Measurements from ENCODE around the gene MPO. TPM values are rescaled to one million over a fixed set of nuclear protein-coding genes. Genes with fewer than 3 reads are reported as not detected.

MPO gene
- total and polyA plus RNA-seq, 9 of the 15 experiments (the other 6 are each of a cell fraction or from before 2014, with no cell fraction given) = 0.04 to 0.47 (median 0.39) TPM; not detected in 6

DNA sequence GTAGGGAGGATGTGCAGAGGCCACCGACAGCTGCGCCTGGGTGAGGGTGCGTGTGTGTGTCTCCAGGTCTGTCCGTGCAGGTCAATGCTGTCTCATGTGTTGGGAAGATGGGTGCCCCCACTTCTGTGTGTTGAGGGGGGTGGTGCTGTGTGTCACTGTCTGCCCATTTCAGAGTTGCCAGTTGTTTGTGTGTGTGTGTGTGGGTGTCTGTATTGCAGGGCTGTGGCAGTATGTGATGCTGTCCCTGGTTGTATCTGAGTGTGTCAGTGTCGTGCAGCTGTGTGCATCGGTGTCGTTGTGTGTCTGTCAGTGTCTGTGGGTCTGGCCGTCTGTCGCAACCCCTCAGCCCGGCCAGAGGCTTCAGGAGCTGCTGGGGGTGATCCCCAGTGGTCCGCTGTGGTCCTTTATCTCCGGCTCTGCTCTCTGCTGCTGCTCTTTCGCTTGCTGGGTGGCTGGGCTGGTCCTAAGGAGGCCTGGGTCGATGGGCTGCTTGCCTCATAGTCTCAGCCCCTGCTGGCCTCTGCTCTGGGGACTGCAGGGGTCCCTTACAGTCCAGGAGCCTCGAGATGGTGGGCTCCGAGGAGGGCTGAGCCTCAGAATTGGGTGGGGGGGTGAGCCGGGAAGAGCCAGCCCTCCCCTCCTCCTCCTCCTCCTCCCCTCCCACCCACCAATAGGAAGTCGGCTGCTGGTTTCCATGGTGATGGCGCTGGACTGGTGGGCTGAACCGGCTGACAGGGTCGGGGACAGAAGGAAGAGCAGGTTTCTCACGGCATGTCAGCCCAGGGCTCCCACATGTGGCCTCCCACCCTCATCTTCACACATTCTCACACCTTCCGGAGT, 47.7 kb upstream of the MPO start, which contains the start of gene TSPOAP1 (continued):
- TF ChIP-seq, protein P1, sequence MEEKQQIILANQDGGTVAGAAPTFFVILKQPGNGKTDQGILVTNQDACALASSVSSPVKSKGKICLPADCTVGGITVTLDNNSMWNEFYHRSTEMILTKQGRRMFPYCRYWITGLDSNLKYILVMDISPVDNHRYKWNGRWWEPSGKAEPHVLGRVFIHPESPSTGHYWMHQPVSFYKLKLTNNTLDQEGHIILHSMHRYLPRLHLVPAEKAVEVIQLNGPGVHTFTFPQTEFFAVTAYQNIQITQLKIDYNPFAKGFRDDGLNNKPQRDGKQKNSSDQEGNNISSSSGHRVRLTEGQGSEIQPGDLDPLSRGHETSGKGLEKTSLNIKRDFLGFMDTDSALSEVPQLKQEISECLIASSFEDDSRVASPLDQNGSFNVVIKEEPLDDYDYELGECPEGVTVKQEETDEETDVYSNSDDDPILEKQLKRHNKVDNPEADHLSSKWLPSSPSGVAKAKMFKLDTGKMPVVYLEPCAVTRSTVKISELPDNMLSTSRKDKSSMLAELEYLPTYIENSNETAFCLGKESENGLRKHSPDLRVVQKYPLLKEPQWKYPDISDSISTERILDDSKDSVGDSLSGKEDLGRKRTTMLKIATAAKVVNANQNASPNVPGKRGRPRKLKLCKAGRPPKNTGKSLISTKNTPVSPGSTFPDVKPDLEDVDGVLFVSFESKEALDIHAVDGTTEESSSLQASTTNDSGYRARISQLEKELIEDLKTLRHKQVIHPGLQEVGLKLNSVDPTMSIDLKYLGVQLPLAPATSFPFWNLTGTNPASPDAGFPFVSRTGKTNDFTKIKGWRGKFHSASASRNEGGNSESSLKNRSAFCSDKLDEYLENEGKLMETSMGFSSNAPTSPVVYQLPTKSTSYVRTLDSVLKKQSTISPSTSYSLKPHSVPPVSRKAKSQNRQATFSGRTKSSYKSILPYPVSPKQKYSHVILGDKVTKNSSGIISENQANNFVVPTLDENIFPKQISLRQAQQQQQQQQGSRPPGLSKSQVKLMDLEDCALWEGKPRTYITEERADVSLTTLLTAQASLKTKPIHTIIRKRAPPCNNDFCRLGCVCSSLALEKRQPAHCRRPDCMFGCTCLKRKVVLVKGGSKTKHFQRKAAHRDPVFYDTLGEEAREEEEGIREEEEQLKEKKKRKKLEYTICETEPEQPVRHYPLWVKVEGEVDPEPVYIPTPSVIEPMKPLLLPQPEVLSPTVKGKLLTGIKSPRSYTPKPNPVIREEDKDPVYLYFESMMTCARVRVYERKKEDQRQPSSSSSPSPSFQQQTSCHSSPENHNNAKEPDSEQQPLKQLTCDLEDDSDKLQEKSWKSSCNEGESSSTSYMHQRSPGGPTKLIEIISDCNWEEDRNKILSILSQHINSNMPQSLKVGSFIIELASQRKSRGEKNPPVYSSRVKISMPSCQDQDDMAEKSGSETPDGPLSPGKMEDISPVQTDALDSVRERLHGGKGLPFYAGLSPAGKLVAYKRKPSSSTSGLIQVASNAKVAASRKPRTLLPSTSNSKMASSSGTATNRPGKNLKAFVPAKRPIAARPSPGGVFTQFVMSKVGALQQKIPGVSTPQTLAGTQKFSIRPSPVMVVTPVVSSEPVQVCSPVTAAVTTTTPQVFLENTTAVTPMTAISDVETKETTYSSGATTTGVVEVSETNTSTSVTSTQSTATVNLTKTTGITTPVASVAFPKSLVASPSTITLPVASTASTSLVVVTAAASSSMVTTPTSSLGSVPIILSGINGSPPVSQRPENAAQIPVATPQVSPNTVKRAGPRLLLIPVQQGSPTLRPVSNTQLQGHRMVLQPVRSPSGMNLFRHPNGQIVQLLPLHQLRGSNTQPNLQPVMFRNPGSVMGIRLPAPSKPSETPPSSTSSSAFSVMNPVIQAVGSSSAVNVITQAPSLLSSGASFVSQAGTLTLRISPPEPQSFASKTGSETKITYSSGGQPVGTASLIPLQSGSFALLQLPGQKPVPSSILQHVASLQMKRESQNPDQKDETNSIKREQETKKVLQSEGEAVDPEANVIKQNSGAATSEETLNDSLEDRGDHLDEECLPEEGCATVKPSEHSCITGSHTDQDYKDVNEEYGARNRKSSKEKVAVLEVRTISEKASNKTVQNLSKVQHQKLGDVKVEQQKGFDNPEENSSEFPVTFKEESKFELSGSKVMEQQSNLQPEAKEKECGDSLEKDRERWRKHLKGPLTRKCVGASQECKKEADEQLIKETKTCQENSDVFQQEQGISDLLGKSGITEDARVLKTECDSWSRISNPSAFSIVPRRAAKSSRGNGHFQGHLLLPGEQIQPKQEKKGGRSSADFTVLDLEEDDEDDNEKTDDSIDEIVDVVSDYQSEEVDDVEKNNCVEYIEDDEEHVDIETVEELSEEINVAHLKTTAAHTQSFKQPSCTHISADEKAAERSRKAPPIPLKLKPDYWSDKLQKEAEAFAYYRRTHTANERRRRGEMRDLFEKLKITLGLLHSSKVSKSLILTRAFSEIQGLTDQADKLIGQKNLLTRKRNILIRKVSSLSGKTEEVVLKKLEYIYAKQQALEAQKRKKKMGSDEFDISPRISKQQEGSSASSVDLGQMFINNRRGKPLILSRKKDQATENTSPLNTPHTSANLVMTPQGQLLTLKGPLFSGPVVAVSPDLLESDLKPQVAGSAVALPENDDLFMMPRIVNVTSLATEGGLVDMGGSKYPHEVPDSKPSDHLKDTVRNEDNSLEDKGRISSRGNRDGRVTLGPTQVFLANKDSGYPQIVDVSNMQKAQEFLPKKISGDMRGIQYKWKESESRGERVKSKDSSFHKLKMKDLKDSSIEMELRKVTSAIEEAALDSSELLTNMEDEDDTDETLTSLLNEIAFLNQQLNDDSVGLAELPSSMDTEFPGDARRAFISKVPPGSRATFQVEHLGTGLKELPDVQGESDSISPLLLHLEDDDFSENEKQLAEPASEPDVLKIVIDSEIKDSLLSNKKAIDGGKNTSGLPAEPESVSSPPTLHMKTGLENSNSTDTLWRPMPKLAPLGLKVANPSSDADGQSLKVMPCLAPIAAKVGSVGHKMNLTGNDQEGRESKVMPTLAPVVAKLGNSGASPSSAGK (IDR thresholded peaks at IDR 0.05) = no peak
- TF ChIP-seq TOE1 (IDR thresholded peaks at IDR 0.05; ENCODE audit: borderline replicate concordance) = no peak
- no peak for TF ChIP-seq TOE1 (CRISPR knock-in tag; IDR thresholded peaks at IDR 0.05; ENCODE audit: borderline replicate concordance, low read depth)
- peak; percentile 5; the same call in 1 of the 2 replicates for TF ChIP-seq RB1 (IDR thresholded peaks at IDR 0.05; ENCODE audit: low read depth)
- peak; percentile 72 for TF ChIP-seq EGR1 (conservative IDR thresholded peaks at IDR 0.05)
- no peak for TF ChIP-seq TARDBP (IDR thresholded peaks at IDR 0.05)
- TF ChIP-seq JUND (IDR thresholded peaks at IDR 0.05; ENCODE audit: borderline replicate concordance, low read depth, low read length) = peak; percentile 11; the same call in 1 of the 2 replicates
- TF ChIP-seq JUND (tag; IDR thresholded peaks at IDR 0.05; ENCODE audit: borderline replicate concordance, low read depth, low read length) = no peak
- no peak for TF ChIP-seq EP400 (IDR thresholded peaks at IDR 0.05)
- TF ChIP-seq LCOR (CRISPR knock-in tag; IDR thresholded peaks at IDR 0.05) = no peak
- TF ChIP-seq ZNF24 (IDR thresholded peaks at IDR 0.05) = no peak
- peak; percentile 87; the same call in 1 of the 2 replicates for TF ChIP-seq ZNF212 (CRISPR knock-in tag; IDR thresholded peaks at IDR 0.05)
- TF ChIP-seq ZBTB1 (CRISPR knock-in tag; IDR thresholded peaks at IDR 0.05; ENCODE audit: borderline replicate concordance, low read depth) = no peak
- peak; percentile 99 for TF ChIP-seq SUPT5H (IDR thresholded peaks at IDR 0.05)
- peak; percentile 56; the same call in 1 of the 2 replicates for TF ChIP-seq SMARCE1 (IDR thresholded peaks at IDR 0.05)
- no peak; the same call in 1 of the 2 replicates for TF ChIP-seq TAL1 (IDR thresholded peaks at IDR 0.05)
- peak; percentile 72; the same call in 1 of the 2 replicates for TF ChIP-seq NCOA1 (IDR thresholded peaks at IDR 0.05; ENCODE audit: low read depth)
- TF ChIP-seq SPI1 (IDR thresholded peaks at IDR 0.05; ENCODE audit: borderline replicate concordance, low read depth, low read length) = no peak
- peak; percentile 42 for TF ChIP-seq ZNF146 (CRISPR knock-in tag; IDR thresholded peaks at IDR 0.05; ENCODE audit: unreplicated experiment)
